ENCODE measurements around the gene BTN2A1.

DNA sequence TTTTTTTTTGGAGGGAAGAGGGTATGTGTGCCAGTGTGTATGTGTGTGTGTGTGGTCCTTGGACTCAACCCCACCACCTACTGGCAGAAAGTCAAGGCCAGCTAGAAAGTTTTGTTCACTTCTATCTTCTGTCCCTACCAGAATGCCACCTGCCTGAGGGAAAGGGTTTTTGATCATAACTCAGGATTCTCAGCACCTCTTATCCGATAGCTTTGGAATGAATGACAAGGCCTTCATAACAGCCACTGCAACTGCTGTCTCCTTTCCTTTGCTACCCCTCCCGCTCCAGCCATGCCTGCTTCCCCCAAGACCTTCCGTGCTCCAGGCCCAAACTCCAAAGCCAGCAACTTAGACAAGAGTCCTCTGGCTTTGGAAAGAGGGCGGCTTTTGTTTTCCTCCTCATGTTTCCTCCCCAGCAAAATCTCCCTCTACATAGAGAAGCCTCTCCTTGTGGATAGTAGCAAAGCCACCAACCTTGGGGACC, 37.0 kb upstream of the BTN2A1 start:
- no peak for TF ChIP-seq EZH2phosphoT487 (IDR thresholded peaks at IDR 0.05; ENCODE audit: borderline replicate concordance, low read length)
- TF ChIP-seq, protein P1, sequence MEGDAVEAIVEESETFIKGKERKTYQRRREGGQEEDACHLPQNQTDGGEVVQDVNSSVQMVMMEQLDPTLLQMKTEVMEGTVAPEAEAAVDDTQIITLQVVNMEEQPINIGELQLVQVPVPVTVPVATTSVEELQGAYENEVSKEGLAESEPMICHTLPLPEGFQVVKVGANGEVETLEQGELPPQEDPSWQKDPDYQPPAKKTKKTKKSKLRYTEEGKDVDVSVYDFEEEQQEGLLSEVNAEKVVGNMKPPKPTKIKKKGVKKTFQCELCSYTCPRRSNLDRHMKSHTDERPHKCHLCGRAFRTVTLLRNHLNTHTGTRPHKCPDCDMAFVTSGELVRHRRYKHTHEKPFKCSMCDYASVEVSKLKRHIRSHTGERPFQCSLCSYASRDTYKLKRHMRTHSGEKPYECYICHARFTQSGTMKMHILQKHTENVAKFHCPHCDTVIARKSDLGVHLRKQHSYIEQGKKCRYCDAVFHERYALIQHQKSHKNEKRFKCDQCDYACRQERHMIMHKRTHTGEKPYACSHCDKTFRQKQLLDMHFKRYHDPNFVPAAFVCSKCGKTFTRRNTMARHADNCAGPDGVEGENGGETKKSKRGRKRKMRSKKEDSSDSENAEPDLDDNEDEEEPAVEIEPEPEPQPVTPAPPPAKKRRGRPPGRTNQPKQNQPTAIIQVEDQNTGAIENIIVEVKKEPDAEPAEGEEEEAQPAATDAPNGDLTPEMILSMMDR (conservative IDR thresholded peaks at IDR 0.05; ENCODE audit: low read depth, low read length): peak; percentile 63
- TF ChIP-seq EZH2 (IDR thresholded peaks at IDR 0.05; ENCODE audit: low read length, unreplicated experiment): no peak
